ENCODE results near the gene DRG1. TPM values are rescaled to one million over a fixed set of nuclear protein-coding genes. Genes with fewer than 3 reads are reported as not detected.
"Not testable (repeated sequence)": the region's sequence is repeated elsewhere in the genome, so short reads cannot be mapped to it uniquely, and the experiment has no call there.

Gene DRG1
- total RNA-seq, 1 donor from 2014 or later, result 59.3 TPM

DNA sequence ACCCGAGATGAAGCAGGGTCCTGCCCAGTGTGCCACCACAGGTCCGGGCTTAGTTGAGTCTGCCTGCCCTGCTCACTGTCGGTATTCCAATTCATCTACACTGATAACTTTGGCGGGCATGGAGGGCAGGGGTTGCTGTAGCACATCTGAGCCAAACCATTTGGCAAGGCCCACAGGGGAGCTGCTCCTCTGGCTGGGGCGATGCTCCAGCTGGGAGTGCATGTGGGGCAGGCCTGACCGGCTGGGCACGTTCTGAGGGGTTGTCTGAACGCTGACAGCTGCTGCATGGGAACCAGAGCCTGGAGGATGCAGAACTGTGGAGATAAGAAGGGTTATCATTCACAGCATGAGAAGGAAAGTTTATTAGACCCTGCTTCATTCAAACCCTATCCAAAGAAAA is 40.4 kb downstream of the DRG1 start:
- intact Hi-C loops (cut with DNase I), result no loop called here
- ATAC-seq (peak; percentile 87), DNase-seq (ENCODE audit: missing footprints) (peak; percentile 69)

DNA sequence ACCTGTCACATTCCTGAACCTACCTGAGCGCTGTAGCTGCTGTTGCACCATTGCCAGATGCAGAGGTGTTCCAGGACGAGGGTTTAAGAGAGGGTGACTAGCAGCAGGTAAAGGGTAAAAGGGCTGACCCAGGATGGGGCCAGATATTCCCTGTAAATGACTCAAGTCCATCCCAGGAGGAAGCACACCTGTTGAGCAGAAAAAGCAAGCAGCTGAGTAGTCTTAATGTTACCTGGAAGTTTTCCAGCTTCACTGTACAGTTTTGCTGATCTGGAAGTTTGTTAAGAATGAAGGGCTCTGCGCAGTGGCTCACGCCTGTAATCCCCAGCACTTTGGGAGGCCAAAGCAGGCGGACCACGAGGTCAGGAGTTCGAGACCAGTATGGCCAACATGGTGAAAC is 41.3 kb downstream of the DRG1 start:
- no peak for ATAC-seq
- no peak for DNase-seq (ENCODE audit: missing footprints)
- intact Hi-C loops (cut with DNase I), result no loop called here

DNA sequence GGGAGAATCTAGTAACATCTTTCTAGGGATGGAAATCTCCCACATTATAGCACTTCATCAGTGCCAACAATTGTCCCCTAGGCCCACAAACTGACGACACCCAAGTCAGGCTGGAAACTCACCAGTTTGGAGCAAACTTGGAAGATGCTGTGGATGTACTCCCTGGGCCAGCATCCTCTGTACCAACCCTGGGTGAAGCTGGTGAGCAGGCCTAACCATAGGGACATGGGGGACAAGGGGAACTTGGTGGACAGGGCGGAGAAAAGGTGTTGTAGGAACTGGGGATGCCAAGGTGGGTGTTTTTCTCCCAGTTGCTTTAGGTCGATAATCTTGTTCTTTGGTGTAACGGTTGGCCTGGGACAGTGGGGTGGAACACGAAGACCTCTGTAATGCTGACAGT is 42.2 kb downstream of the DRG1 start:
- no peak for DNase-seq (ENCODE audit: missing footprints)
- intact Hi-C loops (cut with DNase I), result no loop called here
- ATAC-seq, result no peak

DNA sequence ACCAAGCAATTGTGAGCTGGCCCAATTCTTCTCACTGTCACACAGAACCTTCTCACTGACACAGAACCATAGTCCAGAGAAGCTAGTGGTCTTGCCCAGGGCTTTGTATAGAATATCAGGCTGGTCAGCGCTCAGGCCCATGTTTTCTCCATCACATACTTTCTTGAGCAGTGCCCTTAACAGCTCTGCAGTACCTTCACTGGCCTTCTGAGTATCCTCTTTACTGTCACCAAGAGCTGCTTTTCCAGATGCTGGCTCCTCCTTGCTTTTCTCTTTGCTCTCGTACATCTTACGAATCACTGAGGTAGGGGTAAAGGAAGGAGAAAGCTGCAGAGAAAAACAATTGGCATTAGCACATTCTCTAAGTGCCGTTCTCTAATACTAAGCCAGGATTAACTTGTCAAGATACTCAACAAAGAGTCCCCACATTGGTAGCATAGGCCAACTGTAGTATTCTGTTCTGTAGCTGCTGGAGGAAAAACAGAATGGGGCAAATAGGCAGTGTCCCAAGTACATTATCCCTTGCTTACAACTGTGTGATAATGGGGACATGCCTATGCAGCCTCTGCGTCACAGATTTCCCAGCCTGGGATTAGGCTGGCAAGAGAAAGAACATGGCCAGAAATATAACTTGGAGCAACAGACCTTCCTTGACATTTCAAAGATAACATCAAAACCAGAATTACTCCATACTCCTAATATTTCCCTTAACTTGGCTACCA is 43.5 kb downstream of the DRG1 start:
- peak; percentile 42 for ATAC-seq
- intact Hi-C loops (cut with DNase I), result no loop called here
- no peak for DNase-seq (ENCODE audit: missing footprints)

DNA sequence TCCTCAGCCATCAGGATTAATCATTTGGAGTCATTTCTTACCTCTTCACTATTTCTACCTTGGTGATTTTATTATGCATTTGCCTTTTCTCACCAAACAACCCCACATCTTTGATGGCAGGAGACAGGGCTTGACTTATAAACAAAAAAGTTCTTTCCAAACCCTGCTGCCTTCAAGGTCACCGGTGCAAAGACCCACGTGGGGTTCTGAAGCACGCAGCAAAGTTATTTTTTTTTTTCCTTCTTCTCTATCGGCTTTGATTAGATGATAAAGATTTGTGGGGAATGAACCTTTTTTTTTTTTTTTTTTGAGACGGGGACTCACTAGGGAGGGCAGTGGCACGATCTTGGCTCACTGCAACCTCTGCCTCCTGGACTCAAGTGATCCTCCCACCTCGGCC is 44.1 kb downstream of the DRG1 start:
- DNase-seq (ENCODE audit: missing footprints), result no peak
- intact Hi-C loops (cut with DNase I), result no loop called here
- no peak for ATAC-seq

DNA sequence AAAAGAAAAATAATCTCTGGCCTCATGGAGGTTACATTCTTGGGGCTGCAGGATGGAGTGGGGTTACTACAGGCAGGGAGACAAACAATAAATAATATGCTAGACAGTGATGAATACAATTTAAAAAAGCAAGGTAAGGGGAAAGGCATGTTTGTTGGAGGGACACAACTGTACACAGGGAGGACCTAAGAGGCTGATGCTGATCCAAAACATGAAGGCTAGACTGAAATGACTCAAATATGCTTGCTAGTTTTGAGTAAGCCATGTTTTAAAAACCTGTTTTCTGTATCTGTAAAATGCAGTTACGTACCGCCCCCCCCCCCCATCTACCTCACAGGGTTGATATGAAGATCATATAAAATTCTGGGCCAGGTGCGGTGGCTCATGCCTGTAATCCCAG is 46.2 kb downstream of the DRG1 start:
- ATAC-seq, result no peak
- intact Hi-C loops (cut with DNase I), result no loop called here

DNA sequence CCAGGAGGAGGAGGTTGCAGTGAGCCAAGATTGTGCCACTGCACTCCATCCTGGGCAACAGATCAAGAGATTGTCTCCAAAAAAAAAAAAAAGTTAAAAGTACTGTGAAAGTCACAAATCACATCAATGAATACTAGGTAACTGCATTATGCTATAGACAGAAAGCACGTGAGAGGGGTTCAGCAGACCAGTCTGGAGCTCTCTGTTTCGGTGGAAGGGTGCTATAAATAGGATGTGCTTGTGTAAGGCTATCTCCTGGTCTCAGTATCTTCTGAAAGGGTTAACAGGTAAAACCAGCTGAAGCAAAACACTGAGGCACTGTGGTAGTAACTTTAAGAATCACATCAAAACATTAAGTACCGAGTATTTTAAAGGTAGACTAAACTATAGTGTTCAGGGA is 46.8 kb downstream of the DRG1 start:
- DNase-seq (ENCODE audit: missing footprints), result no peak
- intact Hi-C loops (cut with DNase I), result no loop called here
- ATAC-seq, result no peak

More for the DNA sequence above, 46.2 kb downstream of the DRG1 start:
- DNase-seq (ENCODE audit: missing footprints), result no peak

DNA sequence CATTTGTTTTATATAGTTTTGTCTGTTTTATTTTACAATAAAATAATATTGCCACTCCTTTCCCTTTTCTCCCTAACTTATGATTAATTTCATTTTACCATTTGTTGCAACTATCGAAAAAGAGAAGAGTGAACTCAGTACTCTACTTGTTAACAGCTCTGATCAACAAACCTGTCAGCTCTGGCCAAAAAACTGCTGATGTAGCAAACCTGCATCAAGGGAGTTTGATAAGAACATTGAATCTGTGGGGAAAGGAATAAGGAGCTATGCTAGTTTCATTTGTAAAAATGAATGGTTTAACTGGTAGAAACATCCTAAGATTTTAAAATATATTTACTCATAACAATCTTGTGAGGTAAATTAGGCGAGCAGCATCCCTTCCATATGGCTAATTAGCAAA is 47.4 kb downstream of the DRG1 start:
- DNase-seq (ENCODE audit: missing footprints), result no peak
- ATAC-seq, result no peak
- intact Hi-C loops (cut with DNase I), result no loop called here

DNA sequence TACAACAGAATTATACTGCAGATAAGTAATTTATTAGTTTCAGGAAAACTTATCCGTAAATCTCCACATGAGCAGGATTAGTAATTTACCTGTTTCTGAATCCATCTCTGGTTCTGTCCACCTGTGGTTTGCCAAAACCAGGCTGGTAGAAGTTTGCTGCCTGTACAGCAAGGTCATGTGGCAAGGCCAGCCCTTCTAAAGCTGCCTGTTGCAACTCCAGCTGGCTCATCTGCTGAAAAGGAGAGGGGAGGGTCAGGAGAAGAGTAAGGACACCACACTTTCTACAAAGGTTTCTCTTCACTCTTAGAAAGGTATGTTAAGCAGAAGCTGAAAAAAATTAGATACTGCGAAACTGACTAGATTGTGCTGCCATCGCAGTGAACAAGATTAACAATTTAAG is 47.9 kb downstream of the DRG1 start:
- ATAC-seq (peak; percentile 49), DNase-seq (ENCODE audit: missing footprints) (no peak)
- intact Hi-C loops (cut with DNase I), result no loop called here

DNA sequence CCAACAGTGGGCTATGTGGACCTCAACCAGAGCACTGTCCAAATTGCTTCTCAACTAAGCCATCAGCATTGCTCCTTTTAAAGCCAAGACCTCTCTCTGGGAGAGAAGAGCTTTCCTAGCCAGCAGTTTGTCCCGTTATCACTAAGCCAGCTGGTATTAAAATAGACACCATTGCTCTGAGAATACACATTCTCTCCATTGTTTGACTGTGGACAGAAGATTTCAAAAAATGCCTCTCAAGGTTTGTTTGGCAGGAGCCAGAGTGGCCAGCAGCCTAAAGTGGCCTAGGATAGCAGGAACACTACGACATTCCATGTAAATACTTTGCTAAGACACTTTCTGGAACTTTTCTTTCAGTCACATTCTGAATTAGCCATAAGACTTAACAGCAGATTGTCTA is 49.0 kb downstream of the DRG1 start:
- ATAC-seq, result peak; percentile 40
- intact Hi-C loops (cut with DNase I), result no loop called here
- no peak for DNase-seq (ENCODE audit: missing footprints)

DNA sequence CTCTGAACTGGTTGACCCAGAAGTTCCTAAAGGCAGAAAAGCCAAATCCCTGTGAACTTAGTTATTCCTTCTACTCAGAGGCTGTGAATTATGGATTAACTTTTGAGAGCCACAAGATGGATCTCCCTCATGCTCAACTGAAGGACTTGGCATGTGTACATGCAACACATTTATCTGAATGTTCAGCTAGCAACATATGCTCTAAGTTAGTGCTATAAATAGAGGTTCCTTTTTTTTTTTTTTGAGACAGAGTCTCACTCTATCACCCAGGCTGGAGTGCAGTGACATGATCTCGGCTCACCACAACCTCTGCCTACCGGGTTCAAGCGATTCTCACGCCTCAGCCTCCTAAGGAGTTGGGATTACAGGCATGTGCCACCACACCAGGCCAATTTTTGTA is 50.1 kb downstream of the DRG1 start:
- ATAC-seq, result peak; percentile 23
- intact Hi-C loops (cut with DNase I), result no loop called here
- no peak for DNase-seq (ENCODE audit: missing footprints)

DNA sequence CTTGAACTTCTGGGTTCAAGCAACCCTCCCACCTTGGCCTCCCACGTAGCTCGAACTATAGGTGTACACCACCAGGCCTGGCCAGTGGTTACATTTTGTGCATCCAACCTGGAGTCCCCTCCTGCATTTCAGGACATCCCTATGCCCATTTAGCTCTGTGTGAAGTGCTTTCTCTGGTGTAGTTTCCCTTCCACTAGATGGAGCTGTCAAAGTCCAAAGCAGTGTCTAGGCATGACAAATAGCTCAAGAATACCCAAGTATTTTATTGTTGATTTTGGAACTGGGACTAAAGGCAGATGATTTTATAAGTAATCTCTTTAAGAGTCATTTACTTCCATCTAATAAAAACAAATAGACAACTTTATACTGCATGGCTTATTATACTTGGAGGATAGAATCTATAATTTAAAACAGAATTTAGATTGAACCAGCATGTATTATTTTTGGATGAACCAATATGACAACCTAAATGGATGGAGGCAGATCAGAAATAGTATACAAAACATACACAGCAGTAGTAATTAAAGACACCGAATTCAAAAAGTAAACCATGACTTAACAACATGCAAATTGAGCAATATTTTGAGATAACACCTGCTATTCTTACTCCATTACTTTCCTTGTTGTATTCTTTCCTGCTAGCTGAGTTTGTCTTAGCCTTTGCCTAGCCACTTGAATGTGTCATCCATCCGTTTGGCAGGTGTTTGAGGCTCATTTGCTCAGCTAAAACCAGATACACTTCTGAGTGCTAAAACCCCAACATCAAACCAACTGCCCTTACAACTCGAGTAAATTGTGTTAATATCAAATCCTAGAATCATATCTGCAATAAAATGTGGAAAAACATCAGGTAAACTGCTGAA is 52.5 kb downstream of the DRG1 start:
- intact Hi-C loops (cut with DNase I), result loop anchor here (5.0 kb wide), 1 partner anchor 35 kb away; the partner anchor contains the start of gene EIF4ENIF1
- DNase-seq (ENCODE audit: missing footprints), result no peak
- ATAC-seq, result no peak

DNA sequence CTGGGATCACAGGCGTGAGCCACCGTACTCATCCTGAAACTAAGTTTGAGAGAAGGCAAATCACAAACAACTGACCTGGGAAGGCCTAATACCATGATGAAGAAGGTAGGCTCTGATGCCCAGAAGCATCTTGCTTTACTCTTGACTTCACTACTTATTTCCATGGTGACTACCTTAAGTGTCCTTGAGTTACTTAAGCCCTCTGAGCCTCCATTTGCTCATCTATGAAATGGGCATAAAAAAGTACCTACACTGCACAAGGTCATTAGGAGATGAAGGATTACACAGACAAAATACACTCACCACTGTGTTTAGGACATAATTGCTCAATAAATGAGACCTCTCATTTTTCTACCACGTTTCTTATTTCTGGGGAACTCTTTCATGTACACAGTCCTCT is 62.3 kb downstream of the DRG1 start:
- no peak for DNase-seq (ENCODE audit: missing footprints)
- intact Hi-C loops (cut with DNase I), result no loop called here
- no peak for ATAC-seq

DNA sequence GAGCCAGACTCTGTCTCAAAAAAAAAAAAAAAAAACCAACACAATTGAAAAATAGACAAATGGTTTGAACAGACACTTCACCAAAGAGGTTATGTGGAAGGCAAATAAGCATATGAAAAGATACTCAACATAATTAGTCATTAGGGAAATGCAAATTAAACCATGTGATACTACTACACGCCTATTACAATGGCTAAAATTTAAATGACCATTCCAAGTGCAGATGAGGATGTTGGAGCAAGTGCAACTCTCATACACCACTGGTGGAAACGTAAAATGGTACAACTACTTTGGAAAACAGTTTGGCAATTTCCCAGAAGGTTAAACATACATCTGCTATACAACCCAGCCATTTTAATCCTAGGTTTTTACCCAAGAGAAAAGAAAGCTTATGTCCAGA is 65.9 kb downstream of the DRG1 start:
- intact Hi-C loops (cut with DNase I), result no loop called here
- DNase-seq (ENCODE audit: missing footprints) (no peak), ATAC-seq (no peak)

DNA sequence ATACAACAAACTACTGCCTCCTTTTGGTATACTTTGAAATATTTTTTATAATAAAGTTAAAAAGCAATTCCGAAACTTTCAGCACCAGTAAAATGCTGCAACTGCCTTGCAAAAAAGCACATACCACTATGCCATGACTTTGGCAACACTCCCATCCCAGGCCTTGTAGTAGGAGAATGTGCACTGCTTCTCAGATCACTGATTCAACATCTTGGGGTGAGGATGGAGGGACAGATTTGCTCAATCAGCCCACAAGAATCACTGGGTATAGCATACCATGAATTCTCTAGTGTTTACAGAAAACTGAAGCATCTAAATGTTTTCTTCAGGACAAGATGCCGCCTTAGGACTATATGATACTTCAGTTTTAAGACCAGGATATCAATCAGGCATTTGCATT is 75.3 kb downstream of the DRG1 start:
- no peak for DNase-seq (ENCODE audit: missing footprints)
- no peak for ATAC-seq
- intact Hi-C loops (cut with DNase I), result no loop called here

DNA sequence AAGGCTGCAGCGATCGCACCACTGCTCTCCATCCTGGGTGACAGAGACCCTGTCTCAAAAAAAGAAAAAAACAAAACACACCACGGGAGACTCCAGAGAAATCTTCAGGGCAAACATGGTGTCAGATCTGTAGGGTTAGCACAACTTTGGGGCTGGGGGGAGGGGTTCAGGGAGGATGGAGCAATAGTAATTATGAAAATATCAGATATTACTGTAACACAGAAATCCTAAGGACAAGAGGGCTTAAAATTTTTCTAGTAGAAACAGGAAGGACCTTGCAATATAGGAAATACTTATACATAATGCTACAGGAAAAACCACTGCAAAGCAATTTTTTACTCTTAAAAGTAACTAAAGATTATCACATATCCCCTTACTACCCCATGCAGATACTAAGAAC is 76.4 kb downstream of the DRG1 start:
- ATAC-seq, result no peak

DNA sequence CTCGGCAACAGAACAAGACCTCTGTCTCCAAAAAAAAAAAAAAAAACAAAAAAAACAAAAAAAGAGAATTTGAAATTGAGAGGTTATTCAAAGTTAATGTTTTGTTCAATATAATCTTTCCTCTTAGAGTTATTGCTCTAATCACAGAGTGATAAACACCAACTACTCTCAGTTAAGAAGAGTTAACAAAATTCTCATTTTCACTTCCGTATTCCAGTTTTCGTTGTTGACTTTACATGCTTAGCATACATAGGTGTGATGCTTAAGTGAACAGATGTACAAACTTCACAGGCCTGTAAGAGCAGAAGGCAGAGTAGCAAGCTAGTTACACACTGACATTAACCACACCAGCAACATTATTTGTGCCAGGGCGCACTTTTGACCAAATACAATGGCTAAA is 77.9 kb downstream of the DRG1 start:
- DNase-seq (ENCODE audit: missing footprints) (no peak), ATAC-seq (no peak)
- intact Hi-C loops (cut with DNase I), result no loop called here

More for the DNA sequence above, 76.4 kb downstream of the DRG1 start:
- intact Hi-C loops (cut with DNase I), result no loop called here
- no peak for DNase-seq (ENCODE audit: missing footprints)

DNA sequence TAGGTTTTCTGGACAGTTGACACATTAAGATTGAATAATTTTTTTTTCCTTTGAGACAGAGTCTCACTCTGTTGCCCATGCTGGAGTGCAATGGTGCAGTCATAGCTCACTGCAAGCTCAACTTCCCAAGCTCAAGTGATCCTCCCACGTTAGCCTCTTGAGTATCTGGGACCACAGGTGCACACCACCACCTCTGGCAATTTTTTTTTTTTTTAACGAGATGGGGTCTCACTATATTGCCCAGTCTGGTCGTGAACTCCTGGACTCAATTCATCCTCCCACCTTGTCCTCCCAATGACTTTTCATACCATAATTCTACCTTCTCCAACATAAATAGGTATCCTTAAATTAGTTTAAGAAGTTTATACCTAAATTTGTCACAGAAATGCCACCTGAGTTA is 81.7 kb downstream of the DRG1 start:
- intact Hi-C loops (cut with DNase I), result no loop called here
- DNase-seq (ENCODE audit: missing footprints) (no peak), ATAC-seq (no peak)

DNA sequence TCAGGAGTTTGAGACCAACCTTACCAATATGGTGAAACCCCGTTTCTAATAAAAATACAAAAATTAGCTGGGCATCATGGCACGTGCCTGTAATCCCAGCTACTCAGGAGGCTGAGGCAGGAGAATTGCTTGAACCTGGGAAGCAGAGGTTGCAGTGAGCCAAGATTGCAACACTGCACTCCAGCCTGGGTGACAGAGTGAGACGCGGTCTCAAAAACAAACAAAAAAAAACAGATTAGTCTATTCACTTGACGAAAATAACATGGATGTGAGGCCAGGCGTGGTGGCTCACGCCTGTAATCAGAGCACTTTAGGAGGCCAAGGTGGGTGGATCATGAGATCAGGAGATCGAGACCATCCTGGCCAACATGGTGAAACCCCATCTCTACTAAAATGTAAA is 83.1 kb downstream of the DRG1 start:
- ATAC-seq; DNase-seq (ENCODE audit: missing footprints); intact Hi-C loops (cut with DNase I): not testable (repeated sequence)
